Measurements from ENCODE around the gene CH25H. TPM values are rescaled to one million over a fixed set of nuclear protein-coding genes. Genes with fewer than 3 reads are reported as not detected.
"Not testable (repeated sequence)": the region's sequence is repeated elsewhere in the genome, so short reads cannot be mapped to it uniquely, and the experiment has no call there.

Gene CH25H, protein sequence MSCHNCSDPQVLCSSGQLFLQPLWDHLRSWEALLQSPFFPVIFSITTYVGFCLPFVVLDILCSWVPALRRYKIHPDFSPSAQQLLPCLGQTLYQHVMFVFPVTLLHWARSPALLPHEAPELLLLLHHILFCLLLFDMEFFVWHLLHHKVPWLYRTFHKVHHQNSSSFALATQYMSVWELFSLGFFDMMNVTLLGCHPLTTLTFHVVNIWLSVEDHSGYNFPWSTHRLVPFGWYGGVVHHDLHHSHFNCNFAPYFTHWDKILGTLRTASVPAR
- 1 to 10 TPM in 3 of 10 donors, under 1 TPM in 7; 0.37 to 3.8 (median 0.68) TPM for polyA plus RNA-seq (ENCODE audit: insufficient read length in 10 of 10)
- long read RNA-seq, donor 1, result 0 reads
- long read RNA-seq, donor 2, partial matches to known transcripts, result 0 of 2 reads
- long read RNA-seq, donor 2, other reads (novel, unspliced or antisense), result 0 of 2 reads
- long read RNA-seq, donor 3, result 0 reads
- long read RNA-seq, donor 4, result 0 reads
- long read RNA-seq, donor 5, partial matches to known transcripts, result 0 of 1 reads
- long read RNA-seq, donor 5, other reads (novel, unspliced or antisense), result 0 of 1 reads
- long read RNA-seq, donor 6, result 0 reads
- long read RNA-seq, donor 7, result 0 reads
- long read RNA-seq, donor 8, partial matches to known transcripts, result 0 of 2 reads
- long read RNA-seq, donor 8, other reads (novel, unspliced or antisense), result 0 of 2 reads
- long read RNA-seq, donor 9, result 0 reads

DNA sequence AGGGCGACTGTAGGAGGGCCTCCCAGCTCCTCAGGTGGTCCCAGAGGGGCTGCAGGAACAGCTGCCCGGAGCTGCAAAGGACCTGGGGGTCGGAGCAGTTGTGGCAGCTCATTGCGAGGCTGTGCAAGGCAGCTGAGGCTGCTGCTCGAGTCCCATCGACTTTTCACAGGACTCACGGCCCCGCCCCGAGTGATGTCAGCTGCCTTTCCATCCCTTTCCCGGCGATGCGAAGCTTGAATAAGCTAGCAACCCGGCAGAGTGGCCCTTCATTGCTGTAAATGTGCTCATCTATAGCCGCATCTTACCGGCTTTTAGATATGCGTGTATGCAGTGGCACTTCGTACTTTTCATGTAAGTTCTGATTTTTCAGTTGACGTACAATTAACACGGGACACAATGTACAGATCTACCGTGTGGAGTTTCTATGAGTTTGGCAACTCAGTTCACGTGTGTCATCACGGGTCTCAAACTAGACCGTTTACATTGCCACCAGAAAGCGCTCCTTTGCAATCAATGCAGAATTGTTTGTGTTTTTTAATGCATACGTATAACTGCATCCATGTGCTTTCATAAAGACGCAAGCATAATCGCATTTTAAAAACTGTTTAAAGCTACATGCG is at the start of gene CH25H:
CH25H (minus strand) TSS at position 137 of the 620 bp plus-strand sequence; CDS start at position 112, 25 bp downstream.
- DNase-seq, result peak; percentile 84 to 93 (median 86)

DNA sequence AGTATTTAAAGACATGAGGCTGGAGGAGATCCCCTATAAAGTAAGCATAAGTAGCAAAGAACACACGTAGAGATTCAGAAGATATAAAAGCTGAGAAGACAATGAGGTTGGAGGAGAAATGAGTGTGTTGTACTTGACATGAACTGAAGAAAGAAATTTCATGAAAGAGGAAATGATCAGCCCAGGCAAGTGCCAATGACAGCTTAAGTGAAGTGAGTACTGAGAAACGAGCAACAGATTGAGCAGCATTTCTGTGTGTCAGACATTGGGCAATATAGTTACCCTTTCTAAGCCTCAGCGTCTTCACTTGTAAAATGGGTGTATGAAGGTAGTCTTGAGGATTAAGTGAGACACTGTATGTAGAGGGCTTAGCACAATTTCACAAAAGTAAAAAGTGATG is 49.2 kb upstream of the CH25H start:
- DNase-seq, result no peak

DNA sequence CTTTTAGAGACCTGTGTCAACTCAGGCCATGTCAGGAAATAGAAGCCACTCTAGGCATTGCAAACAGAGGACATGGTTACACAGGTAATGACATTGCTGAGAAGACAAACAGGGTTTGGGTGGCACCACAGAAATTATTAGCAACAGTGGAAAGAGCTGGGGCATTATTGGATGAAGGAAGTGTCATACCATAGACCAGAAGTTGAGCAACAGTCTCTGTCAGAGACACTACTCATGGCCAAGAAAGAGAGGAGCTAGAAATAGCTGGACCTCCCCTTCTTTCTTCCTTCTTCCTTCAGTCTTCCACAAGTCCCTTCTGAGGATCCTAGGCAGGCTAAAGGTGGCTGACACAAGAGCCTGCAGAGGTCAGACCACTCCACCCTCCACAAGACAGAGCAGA is 48.7 kb upstream of the CH25H start:
- DNase-seq, result no peak

GRCh38 chr10:89255091-89255579 is 48.0 kb upstream of the CH25H start:
- DNase-seq, result not testable (repeated sequence)

GRCh38 chr10:89252225-89252585 is 45.1 kb upstream of the CH25H start:
- no peak for DNase-seq

- DNase-seq, result peak; percentile 95 to 97 (median 95)
Measured at GRCh38 chr10:89251409-89252224, 44.5 kb upstream of the CH25H start, which contains the start of gene LIPA. TSS of gene LIPA (minus strand) at chr10:89251775. CDS start at chr10:89247648, 4,127 bp downstream.

DNA sequence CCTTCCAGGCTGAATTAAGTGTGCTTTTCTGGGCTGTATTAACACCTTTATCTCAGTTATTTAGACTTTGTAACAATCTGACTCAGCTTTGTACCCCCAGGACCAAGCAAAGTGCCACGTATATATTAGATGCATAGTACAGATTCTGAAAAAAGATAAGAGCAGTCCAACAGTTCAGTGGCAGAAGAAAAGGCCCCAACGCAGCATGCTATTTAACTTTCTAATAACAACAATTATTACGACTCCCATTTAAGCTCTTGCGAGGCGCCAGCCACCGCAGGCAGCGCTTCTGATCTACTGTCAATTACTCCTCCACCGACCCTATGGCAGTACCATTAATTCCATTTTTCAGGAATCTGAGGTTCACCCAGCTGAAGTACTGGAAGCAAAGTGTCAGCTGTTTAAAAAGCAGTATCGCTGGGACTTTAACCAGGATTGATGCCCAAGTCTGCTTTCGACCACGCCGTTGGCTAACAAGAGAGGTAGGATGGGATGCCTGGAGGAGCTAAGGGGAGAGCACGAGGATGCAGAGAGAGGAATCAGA is 43.8 kb upstream of the CH25H start:
- no peak for DNase-seq

DNA sequence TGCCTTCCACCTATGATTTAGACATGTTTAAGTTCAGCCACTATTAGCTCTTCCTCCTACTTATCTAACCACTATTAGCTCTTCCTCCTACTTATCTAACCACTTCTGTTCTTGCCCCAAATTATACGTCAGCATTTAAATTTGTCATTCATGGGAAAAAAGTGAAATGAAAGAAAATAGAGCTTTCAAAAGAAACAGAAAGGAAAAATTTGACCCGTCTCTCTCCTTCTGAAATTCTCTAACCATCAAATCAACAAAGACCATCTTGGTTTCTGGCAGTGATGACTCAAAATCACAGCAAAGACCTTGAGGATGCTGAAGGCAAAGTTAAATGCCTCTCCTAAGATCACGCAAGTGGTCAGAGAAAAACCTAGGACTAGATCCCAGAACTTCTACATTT is 41.9 kb upstream of the CH25H start:
- no peak for DNase-seq

DNA sequence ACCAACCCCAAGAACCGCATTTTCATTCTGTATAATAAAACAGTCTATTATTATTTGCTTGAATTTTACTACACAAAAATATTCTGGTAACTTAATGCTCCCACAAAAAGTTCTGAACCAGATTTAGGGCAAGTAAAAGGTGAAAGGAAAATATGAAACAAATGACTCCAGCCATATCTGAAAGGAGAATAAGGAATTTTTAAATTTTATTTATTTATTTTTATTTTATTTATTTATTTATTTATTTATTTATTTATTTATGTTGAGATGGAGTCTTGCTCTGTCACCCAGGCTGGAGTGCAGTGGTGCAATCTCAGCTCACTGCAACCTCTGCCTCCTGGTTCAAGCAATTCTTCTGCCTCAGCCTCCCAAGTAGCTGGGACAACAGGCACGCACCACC is 40.5 kb upstream of the CH25H start:
- not testable (repeated sequence) for DNase-seq

DNA sequence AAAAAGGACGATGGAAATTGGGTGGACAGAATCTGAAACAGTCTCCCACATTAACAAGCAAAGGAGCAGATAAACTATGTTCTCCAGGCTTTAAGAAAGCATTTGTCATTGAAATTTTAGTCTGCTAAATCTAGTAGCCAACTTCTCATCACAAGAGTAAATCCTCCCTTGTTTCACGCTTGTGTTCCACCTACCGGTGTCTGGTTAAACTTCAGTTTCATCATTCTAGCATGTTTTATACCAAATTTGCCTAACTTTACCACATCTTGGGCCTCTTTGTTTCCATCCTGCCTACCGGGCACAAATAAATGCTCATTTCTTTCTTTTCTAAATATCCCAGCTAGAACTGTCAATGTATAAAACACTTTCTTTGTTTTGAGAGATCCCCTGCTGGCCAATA is 38.7 kb upstream of the CH25H start:
- DNase-seq, result no peak

GRCh38 chr10:89242840-89243568 is 35.9 kb upstream of the CH25H start:
- peak in 1 of 3 donors; percentile 37 for DNase-seq

DNA sequence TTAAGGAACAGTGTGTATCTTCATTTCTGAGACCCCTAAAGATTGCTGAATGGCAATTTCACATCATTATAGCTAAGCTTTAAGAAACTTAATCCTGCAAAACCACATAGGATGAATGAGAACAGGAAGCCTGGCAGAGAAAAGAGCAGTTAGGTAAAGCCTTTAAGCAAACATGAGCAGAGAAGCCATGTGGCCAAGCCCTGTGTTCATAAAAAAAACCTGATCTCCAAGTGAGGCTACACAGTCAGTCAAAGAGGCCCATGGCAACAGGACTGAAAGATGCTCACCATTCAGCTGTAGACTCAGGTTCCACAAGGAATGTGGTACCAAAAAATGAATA is 35.2 kb upstream of the CH25H start:
- no peak for DNase-seq

DNA sequence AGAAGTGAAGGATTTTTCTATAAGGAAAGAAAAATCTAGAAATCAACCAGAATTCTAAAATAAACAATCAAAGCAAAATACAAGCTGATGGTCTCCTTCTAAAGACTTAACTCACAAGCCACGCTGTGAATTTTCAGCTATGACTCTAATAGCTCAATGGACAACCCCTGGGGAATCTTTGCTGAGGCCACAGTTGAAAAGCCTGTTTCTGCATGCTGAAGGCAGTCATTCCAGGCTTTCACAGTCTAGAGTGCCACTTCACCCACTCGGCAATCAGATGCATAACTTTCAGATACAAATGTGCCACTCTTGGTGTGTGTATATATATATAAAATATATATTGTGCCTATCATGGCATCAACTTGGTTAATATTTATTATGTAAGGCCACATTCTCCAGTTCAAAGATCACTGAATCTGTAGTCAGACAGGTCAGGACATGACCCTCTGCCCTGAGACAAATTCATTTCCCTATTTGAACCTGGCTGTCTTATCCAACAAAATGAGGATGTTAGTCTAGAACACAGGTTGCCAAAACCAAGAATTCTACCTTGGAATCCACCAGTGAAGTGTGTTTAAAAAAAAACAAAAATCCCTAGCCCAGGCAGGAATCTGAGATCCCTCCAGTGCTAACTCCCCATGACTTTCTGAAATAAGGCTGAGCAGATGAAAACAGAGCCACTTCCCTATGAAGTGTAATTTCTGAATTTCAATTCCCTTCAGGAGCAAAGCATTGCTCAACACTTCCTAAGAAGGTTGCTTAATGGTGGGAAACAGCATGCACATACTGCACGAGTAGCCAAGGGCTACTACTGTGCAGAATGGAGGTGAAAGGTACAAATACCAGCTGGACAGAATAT is 34.6 kb upstream of the CH25H start:
- DNase-seq, result no peak

DNA sequence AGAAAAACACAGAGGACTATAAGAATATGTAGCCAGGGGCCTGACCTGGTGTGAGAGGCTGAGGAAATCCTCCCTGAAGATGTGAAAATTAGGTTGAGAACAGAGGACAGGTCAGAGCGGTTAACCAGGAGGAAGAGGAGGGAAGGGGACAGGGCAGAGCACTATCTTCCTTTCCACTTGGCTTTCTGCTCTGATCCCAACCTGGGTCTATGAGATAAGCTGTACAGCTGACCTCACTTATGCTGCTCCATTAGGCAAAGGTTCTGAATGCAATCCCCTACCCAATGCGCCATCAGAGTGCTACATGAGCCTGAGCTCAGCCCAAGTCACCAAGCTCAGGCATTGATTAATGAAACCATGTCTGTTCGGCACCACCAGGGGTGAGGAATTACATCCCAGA is 33.9 kb upstream of the CH25H start:
- no peak for DNase-seq

DNA sequence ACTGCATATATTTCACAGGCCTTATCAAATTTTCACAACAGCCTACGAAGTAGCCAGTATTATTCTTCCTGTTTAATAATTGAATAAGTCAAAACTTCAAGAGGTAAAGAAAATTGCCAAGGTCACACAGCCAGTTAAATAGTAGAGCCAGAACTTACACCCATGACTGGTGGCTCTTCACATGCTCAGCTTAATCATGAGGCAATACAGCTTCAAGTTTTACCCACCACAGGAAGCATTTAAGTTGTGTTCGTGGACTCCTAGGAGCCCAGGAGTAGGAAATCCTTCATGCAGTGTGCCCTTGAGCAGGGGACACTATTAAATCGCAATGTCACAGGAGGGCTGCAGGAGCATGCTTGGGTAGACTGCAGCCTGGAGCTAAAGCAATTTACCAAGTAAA is 33.4 kb upstream of the CH25H start:
- DNase-seq, result no peak

DNA sequence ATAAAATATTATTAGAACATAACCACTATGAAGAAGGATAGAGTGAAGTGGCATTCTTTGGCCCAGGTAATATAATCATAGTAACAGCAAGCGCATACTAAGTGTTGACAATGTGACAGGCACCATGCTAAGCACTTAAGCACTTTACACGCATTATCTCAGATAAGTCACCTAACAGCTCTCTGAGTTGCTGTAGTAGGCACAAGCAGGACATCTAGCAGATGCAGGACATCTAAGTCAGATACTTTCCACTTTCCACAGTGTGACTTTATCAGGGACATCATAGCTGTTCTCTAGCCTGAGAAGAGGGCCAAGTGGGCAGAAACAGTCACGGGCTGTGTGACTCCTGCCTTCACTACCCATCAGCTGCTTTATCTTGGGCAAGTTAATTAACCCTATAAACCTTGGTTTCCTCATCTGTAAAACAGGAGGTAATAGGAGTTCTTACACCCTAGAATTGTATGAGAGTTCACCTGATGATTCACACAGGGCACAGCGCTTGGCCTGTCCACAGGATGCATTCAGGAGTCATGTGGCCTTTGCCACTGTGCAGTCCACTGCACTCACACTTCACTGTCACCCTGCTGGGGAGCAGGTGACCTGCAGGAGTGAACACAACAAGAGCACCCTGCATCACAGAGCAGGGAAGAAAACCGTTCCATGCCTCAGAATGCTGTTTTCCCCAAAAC is 32.0 kb upstream of the CH25H start:
- DNase-seq, result no peak

GRCh38 chr10:89237849-89238248 is 30.7 kb upstream of the CH25H start:
- no peak for DNase-seq

GRCh38 chr10:89236226-89236797 is 29.2 kb upstream of the CH25H start:
- peak in 1 of 3 donors; percentile 42 for DNase-seq
